Neuron (in vitro differentiated cells): Measurements from ENCODE around the gene LRRC28.

Experiments used
- H2AFZ ChIP-seq: one replicate; pipeline ENCODE4 v1.6.1; 2013; ENCODE audit warnings: low read depth, mild to moderate bottlenecking, inconsistent platforms, low read length, moderate library complexity
- H3K27me3 ChIP-seq: one replicate; pipeline ENCODE4 v1.6.1; 2013; ENCODE audit warnings: low read length; ENCODE audit not compliant: insufficient read depth
- H3K36me3 ChIP-seq: one replicate; pipeline ENCODE4 v1.6.1; 2013; ENCODE audit warnings: low read length; ENCODE audit not compliant: insufficient read depth
- H3K4me1 ChIP-seq: one replicate; pipeline ENCODE4 v1.6.1; 2013; ENCODE audit warnings: low read length; ENCODE audit not compliant: insufficient read depth
- H3K4me3 ChIP-seq: 2 replicates; pipeline ENCODE4 v1.5.1; 2013; ENCODE audit warnings: mild to moderate bottlenecking, low read length, moderate library complexity
- H3K9me3 ChIP-seq: one replicate; pipeline ENCODE4 v1.6.1; 2013; ENCODE audit warnings: low read length

LRRC28 gene

DNA sequence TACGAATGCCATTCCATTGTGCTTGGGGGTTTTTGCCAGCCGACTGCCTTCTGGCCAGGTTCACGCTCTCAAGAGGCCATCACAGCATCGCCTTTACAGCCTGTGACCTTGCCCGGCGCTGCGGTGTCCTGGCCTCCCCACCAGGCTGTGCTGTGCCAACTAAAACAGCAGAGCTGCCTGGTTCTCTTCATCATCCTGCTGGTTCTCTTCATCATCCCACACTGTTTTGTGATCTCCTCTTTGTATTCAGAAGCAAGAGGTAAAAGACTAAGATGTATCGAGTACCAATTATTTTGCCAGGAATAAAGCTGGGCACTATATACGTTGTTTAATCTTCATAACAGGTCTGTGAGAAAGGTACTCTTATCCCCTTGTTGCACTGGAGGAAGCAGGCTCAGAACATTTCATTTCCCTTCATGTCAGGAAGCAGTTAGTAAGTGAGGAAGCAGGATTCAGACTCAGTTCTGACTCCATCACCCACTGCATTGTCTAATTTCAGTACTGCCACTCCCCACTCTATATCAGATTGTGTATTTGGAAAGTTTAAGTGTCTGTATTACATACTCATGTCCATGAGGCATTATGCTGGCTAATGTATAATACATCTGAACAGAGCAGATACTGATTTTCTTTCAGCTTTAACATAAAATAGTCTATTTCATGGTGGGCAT lies 92.7 kb downstream of the LRRC28 start:
- no peak overlapping the region for H2AFZ ChIP-seq
- H3K36me3 ChIP-seq = no peaks in the 10 kb centered on the region
- H3K4me1 ChIP-seq = no peaks in the 10 kb centered on the region
- no peak overlapping the region for H3K4me3 ChIP-seq
- H3K27me3 ChIP-seq = no peaks in the 10 kb centered on the region
- H3K9me3 ChIP-seq = no peaks in the 10 kb centered on the region

DNA sequence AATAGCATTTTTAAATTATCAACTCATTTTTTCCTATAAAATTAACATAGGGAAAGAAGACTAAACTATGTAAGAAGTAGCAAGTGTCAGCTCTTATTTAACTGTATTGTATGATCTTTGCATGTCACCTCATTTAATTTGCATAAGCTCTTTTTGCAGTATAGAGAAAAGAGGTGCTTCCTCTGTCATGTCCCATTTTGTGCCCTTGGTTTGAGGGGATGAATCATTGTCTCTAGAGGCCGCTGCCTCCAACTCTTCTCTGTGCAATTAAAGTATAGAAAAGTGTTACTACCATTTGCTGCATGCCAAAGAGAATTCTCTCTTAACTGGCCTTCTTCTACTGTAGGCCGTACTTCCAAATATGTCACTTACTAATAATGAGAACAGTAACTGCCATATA lies 93.4 kb downstream of the LRRC28 start:
- Histone ChIP-seq H3K9me3 (no peaks in the 10 kb centered on the region), H2AFZ (no peak overlapping the region), H3K4me3 (no peak overlapping the region), H3K27me3 (no peaks in the 10 kb centered on the region), H3K36me3 (no peaks in the 10 kb centered on the region), H3K4me1 (no peaks in the 10 kb centered on the region)

DNA sequence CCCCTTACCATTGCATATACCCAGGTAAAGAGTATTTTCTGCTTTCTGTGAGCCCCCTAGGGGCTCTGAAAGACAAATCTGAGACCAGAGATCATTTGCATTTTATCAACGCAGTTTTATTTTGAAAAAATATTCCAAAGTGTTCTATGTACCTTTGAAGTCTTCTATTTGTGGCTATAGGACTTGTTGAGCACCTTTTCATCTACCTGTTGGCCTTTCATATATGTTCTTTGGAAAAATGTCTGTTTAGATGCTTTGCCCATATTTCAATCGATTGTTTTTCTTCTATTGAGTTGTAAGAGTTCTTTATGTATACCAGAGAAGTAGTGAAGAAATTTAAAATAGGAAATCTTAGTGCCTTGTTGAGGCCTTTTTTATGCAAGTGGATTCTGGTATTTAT lies 94.0 kb downstream of the LRRC28 start:
- Histone ChIP-seq H3K9me3 (no peaks in the 10 kb centered on the region), H3K4me1 (no peaks in the 10 kb centered on the region), H3K36me3 (no peaks in the 10 kb centered on the region), H3K4me3 (no peak overlapping the region), H2AFZ (no peak overlapping the region), H3K27me3 (no peaks in the 10 kb centered on the region)

DNA sequence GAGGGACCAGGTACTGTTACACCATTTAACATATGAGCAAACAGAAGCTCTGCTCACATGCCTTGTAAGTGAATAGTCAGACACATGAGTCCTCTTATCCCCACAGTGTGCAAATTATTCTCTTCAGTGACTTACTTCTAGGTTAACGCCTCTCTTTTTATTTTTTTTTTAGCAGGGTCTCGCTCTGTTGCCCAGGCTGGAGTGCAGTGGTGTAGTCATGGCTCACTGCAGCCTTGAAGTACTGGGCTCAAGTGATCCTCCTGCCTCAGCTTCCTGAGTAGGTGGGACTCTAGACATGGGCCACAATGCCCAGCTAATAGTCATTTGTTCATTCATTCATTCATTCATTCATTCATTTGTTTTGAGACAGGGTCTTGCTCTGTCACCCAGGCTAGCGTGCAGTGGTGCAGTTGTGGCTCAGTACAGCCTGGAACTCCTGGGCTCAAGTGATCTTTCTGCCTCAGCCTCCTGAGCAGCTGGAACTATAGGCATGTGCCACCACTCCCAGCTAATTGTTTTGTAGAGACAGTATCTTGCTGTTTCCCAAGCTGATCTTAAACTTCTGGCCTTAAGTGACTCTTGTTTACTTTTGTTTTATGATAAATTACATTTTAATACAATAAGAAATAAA lies 94.7 kb downstream of the LRRC28 start:
- Histone ChIP-seq H3K27me3 (no peaks in the 10 kb centered on the region), H3K4me3 (no peak overlapping the region), H3K9me3 (no peaks in the 10 kb centered on the region), H2AFZ (no peak overlapping the region), H3K36me3 (no peaks in the 10 kb centered on the region), H3K4me1 (no peaks in the 10 kb centered on the region)

DNA sequence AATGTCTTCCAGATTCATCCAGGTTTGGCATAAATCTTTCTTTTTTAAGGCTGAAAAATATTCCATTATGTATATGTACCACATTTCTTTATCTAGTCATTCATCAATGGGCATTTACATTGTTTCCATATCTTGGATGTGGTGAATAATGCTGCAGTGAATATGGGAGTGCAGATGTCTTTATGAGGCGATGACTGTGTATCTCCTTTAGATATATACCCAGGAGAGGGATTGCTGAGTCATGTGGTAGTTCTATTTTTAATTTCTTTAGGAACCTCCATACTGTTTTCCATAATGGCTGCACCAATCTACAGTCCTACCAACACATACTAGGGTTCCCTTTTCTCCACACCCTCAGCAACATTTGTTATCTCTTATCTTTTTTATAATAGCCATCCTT lies 96.3 kb downstream of the LRRC28 start:
- no peaks in the 10 kb centered on the region for H3K9me3 ChIP-seq

DNA sequence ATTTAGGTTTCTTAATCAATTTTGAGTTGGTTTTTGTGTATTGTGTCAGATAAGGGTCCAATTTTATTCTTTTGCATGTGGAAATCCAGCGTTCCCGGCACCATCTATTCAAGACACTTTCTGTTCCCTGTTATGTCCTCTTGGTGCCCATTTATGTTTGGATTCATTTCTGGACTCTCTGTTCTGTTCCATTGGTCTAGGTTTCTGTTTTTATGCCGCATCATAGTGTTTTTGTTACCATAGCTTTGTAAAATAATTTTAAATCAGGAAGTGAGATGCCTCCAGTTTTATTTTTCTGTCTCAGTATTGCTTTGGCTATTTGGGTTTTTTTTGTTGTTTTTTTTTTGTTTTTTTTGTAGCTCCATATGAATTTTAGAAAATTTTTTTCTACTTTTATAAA lies 97.1 kb downstream of the LRRC28 start:
- Histone ChIP-seq H2AFZ (no peak overlapping the region), H3K27me3 (no peaks in the 10 kb centered on the region), H3K4me3 (no peak overlapping the region), H3K36me3 (no peaks in the 10 kb centered on the region), H3K4me1 (no peaks in the 10 kb centered on the region), H3K9me3 (no peaks in the 10 kb centered on the region)

More for the DNA sequence above, 96.3 kb downstream of the LRRC28 start:
- H3K27me3 ChIP-seq = no peaks in the 10 kb centered on the region
- no peaks in the 10 kb centered on the region for H3K36me3 ChIP-seq
- no peak overlapping the region for H3K4me3 ChIP-seq
- no peak overlapping the region for H2AFZ ChIP-seq
- H3K4me1 ChIP-seq = no peaks in the 10 kb centered on the region

DNA sequence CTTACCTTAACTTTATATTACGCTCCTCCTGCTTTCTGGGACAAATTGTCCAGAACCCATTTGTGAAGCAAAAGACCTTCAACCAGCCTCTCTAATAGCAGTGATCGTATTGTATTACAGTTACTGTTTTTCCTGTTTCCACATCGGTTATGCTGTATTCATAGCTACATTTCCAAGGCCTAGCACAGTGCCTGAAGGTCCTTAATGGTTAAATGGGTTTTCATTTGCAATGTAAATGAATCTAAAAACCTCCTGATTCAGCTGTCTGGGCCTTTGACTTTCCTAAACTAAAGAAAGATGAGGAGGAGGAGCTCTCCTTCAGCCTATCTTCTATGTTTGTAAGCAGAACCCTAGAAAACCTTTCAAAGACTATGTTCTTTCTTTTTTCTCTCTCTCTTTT lies 99.1 kb downstream of the LRRC28 start:
- no peak overlapping the region for H2AFZ ChIP-seq
- no peaks in the 10 kb centered on the region for H3K27me3 ChIP-seq
- no peaks in the 10 kb centered on the region for H3K4me1 ChIP-seq
- H3K9me3 ChIP-seq = no peaks in the 10 kb centered on the region
- H3K4me3 ChIP-seq = no peak overlapping the region
- no peaks in the 10 kb centered on the region for H3K36me3 ChIP-seq

DNA sequence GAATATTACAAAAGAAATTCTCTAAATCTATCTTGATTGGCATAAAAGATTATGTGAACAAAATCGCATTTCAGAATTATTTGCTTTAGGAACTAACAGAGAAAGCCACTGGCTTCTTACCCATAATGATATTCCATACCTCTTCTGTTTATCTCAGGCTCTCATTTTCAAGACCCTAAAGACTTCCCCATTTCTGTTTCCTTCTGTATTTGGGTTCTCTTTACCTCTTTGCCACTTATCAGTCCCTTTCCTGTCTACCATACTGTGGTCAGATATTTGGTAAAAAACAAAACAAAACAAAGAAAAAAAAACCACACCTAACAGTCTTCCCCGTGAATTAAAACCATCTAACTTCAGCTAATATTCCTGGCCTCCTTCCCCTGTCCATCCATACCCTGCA lies 108.5 kb downstream of the LRRC28 start:
- H3K4me3 ChIP-seq = no peak overlapping the region
- no peaks in the 10 kb centered on the region for H3K9me3 ChIP-seq
- H2AFZ ChIP-seq = no peak overlapping the region
- no peaks in the 10 kb centered on the region for H3K4me1 ChIP-seq
- H3K27me3 ChIP-seq = no peaks in the 10 kb centered on the region
- H3K36me3 ChIP-seq = peaks cover 3% of the 10 kb centered on the region

DNA sequence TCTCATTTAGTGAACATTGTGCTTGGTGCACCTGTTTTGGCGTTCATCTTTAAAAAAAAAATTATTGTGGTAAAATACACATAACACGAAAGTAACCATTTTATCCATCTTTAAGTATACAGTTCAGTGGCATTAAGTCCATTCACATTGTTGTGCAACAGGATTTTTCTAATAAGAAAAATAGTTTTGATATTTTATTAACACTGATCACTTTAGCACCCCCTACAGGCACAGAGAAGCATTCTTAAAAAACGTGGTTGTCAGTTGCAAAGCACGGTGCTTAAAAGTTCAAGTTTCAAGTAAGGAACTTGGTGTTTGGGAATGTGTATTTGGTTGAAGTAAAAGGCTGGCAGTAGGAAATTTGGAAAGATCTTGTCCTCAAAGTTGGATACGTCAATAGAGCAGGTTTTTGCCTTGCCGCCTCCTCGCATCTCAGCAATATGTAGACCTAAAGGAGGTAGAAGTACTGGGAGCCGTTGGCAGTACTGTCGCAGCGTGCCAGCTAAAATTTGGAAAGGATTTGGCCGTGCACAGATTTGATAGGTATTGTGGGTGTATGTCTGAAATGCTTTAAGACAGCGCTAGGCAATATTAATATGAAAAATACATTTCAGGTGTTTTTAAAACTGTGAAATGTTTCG lies 110.4 kb downstream of the LRRC28 start:
- H3K4me1 ChIP-seq = no peaks in the 10 kb centered on the region
- H3K9me3 ChIP-seq = peaks cover 6% of the 10 kb centered on the region
- H3K4me3 ChIP-seq = no peak overlapping the region
- no peak overlapping the region for H2AFZ ChIP-seq
- H3K36me3 ChIP-seq = peaks cover 3% of the 10 kb centered on the region
- H3K27me3 ChIP-seq = no peaks in the 10 kb centered on the region

DNA sequence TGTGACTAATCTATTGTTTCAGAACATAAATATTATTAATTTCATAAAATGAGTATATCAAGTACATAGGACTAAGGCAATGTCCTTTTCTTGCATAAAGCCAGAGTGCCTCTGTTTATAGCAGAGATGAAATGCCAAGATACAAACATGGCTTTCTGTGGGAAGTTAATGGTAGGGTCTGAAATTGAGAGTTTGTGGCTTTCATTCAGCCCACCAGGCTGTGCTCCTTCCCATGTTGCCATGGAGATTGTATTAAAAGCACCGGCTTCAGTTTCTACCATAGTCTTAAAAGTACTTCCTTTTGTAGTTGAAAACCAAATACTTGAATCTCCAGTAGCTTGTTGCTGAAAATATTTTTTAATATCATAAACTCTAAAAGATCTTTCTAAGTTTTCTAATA lies 114.0 kb downstream of the LRRC28 start:
- peaks cover 6% of the 10 kb centered on the region for H3K9me3 ChIP-seq
- no peak overlapping the region for H2AFZ ChIP-seq
- H3K4me3 ChIP-seq = no peak overlapping the region
- H3K4me1 ChIP-seq = no peaks in the 10 kb centered on the region
- peaks cover 3% of the 10 kb centered on the region for H3K36me3 ChIP-seq
- H3K27me3 ChIP-seq = no peaks in the 10 kb centered on the region

DNA sequence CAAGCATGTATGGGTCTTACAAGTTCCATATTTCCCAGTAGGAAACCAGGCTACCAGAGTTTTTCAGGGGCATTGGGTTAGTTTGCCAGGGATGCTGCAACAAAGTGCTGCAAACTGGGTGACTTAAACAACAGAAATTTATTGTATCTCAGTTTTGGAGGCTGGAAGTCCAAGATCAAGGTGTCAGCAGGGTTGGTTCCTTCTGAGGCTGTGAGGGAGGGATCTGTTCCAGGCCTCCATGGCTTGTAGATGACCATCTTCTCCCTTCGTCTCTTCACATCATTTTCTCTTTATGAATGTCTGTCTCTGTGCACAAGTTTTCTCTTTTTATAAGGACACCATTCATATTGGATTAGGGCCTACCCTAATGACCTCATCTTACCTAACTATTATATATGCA lies 114.7 kb downstream of the LRRC28 start:
- no peak overlapping the region for H3K4me3 ChIP-seq

DNA sequence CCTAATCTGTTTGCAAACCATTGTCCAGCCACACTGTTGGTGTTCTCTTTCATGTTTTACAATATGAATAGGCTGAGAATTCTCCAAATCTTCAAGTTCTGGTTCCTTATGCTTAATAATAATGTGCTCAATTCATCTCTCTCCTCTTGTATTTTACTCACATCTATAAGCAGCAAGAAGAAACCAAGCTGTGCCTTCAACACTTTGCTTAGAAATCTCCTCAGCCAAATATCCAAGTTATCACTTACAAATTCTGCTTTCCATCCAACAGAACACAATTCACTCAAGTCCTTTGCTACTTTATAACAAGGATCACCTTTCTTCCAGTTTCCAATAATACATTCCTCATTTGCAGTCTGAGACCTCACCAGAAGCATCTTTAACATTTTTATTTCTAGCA lies 117.5 kb downstream of the LRRC28 start:
- no peaks in the 10 kb centered on the region for H3K4me1 ChIP-seq
- H3K36me3 ChIP-seq = no peaks in the 10 kb centered on the region
- no peak overlapping the region for H2AFZ ChIP-seq
- no peaks in the 10 kb centered on the region for H3K27me3 ChIP-seq
- H3K4me3 ChIP-seq = no peak overlapping the region
- H3K9me3 ChIP-seq = peaks cover 6% of the 10 kb centered on the region

More for the DNA sequence above, 114.7 kb downstream of the LRRC28 start:
- no peaks in the 10 kb centered on the region for H3K27me3 ChIP-seq
- peaks cover 6% of the 10 kb centered on the region for H3K9me3 ChIP-seq
- H3K36me3 ChIP-seq = peaks cover 3% of the 10 kb centered on the region
- no peaks in the 10 kb centered on the region for H3K4me1 ChIP-seq
- H2AFZ ChIP-seq = no peak overlapping the region

DNA sequence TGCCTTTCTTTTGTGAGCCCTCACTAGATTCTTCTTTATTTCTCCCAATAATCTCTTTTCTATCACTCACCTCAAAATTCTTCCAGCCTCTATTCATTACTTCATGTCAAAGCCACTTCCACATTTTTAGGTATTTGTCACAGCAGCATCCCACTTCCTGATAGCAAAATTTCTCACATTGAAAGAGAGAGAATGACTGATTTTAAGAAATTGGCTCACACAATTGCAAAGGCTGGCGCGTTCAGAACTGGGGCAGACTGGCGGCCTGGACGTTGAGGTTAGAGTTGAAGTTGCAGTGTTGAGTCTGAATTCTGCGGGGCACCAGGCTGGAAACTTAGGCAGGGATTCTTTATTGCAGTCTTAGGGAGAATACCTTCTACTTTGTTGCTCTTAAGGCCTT lies 117.9 kb downstream of the LRRC28 start:
- no peak overlapping the region for H3K4me3 ChIP-seq
- H3K9me3 ChIP-seq = peaks cover 6% of the 10 kb centered on the region
- no peaks in the 10 kb centered on the region for H3K36me3 ChIP-seq
- H3K27me3 ChIP-seq = no peaks in the 10 kb centered on the region
- no peaks in the 10 kb centered on the region for H3K4me1 ChIP-seq
- no peak overlapping the region for H2AFZ ChIP-seq
